CD4-positive, alpha-beta T cell (primary cell): Measurements from ENCODE around the gene SIGLECL1. TPM values are rescaled to one million over a fixed set of nuclear protein-coding genes. Genes with fewer than 3 reads are reported as not detected.

Experiments
- ATAC-seq: fragments of 200-7000 bp; cut with Tn5 transposase; one replicate; pipeline ENCODE4 v1.10.0; 2022; ENCODE audit warnings: mild to moderate bottlenecking; ENCODE audit not compliant: poor library complexity
- CTCF ChIA-PET: fragments of 350-600 bp; sonication (Branson Sonifier 250); formaldehyde crosslinking; loops from one replicate; lab custom pipeline; 2021; ENCODE audit warnings: antibody characterized with exemption, inconsistent platforms; lab: Charles Lee
- POLR2A ChIA-PET: fragments of 350-600 bp; sonication (Branson Sonifier 250); formaldehyde crosslinking; loops from one replicate; lab custom pipeline; 2021; ENCODE audit warnings: antibody characterized with exemption, inconsistent platforms; lab: Charles Lee
- DNase-seq, 14 experiments: peaks; one replicate each; pipeline ENCODE4 v3.0.0-alpha.2; 2013 to 2020; ENCODE audit warnings: mixed read lengths in 2 of 14
- H3K27ac ChIP-seq, 2 donors: one replicate each; pipeline versions ENCODE4 v1.5.1 to v1.7.0; 2013; ENCODE audit warnings: low read length in 2 of 2, low read depth in 1 of 2, mild to moderate bottlenecking in 1 of 2
- H3K27me3 ChIP-seq, 2 experiments: 1 replicate in 1 of 2; 2 replicates in 1 of 2; pipeline versions ENCODE4 v1.6.1 to v1.7.0; 2013; ENCODE audit warnings: low read length in 2 of 2, control low read depth in 1 of 2, mild to moderate bottlenecking in 1 of 2, moderate library complexity in 1 of 2; ENCODE audit not compliant: insufficient read depth in 2 of 2, control insufficient read depth in 1 of 2
- H3K36me3 ChIP-seq: one replicate; pipeline ENCODE4 v1.6.1; 2013; ENCODE audit warnings: low read length, control low read depth; ENCODE audit not compliant: insufficient read depth
- H3K4me1 ChIP-seq: one replicate; pipeline ENCODE4 v1.6.1; 2013; ENCODE audit warnings: low read length, control low read depth; ENCODE audit not compliant: insufficient read depth
- H3K4me3 ChIP-seq: one replicate; pipeline ENCODE4 v1.5.1; 2013; ENCODE audit warnings: mild to moderate bottlenecking, low read length, moderate library complexity
- H3K9me3 ChIP-seq, 2 experiments: 1 replicate in 1 of 2; 2 replicates in 1 of 2; pipeline versions ENCODE4 v1.6.1 to v1.7.0; 2013; ENCODE audit warnings: low read length in 2 of 2, mild to moderate bottlenecking in 2 of 2, control low read depth in 1 of 2, moderate library complexity in 1 of 2; ENCODE audit not compliant: control insufficient read depth in 1 of 2, insufficient read depth in 1 of 2
- H3K27ac Mint-ChIP-seq: one replicate; pipeline ENCODE4 v1.8.0; 2020; ENCODE audit warnings: mixed read lengths
- H3K27me3 Mint-ChIP-seq: one replicate; pipeline ENCODE4 v1.8.0; 2021; ENCODE audit warnings: mixed read lengths
- H3K36me3 Mint-ChIP-seq: one replicate; pipeline ENCODE4 v1.8.0; 2021; ENCODE audit warnings: low read depth, mixed read lengths
- H3K4me1 Mint-ChIP-seq: one replicate; pipeline ENCODE4 v1.8.0; 2021; ENCODE audit warnings: low read depth, mixed read lengths
- H3K4me3 Mint-ChIP-seq: one replicate; pipeline ENCODE4 v1.8.0; 2020; ENCODE audit warnings: mild to moderate bottlenecking, mixed read lengths
- H3K9me3 Mint-ChIP-seq: one replicate; pipeline ENCODE4 v1.8.0; 2020; ENCODE audit warnings: mixed read lengths
- intact Hi-C, 2 experiments: fragments of 100-400 bp; cut with DNase I in 1 of 2; cut with micrococcal nuclease in 1 of 2; formaldehyde crosslinking; loops; one replicate each; pipeline versions ENCODE4 v1.15.1 to v1.9.0; 2023 to 2025; cut with DNase I, micrococcal nuclease
- total RNA-seq, 174 experiments: library from RNA in 2 of 174; stranded (reverse) in 2 of 174; gene quantifications; one replicate each; pipeline ENCODE4 v1.2.3 and lab custom pipeline; 2021 to 2026
- TF ChIP-seq, protein P1 (sequence below): fragments of 200-600 bp; IDR thresholded peaks from one replicate; pipeline ENCODE4 v1.8.0; 2022; ENCODE audit warnings: antibody characterized with exemption, mild to moderate bottlenecking

Gene SIGLECL1
- total RNA-seq, 2 experiments from 2014 or later, result not detected

DNA sequence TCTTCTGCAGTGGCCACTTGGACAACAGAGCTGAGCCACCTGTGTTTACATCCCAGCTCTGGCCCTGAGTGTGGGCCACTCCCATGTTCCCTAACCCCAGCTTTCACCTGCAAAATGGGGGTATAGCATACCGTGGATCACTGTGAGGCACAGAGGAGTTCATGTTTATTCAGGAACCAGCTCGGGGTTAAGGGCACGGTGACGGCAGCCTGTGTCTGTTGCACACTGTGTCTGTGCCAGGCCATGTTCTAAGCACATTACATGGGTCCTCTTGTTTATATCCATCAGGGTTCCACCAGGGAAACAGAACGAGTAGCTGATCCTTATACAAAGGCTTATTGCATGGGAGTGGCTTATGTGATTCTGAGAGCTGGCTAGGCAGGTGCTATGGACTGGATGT, 46.5 kb downstream of the SIGLECL1 start:
- Histone ChIP-seq H3K9me3 (peaks cover 0 to 3% of the 10 kb centered on the region in 2 experiments), H3K36me3 (no peaks in the 10 kb centered on the region), H3K4me1 (no peaks in the 10 kb centered on the region), H3K4me3 (no peak overlapping the region), H3K27me3 (peaks cover 2 to 18% of the 10 kb centered on the region in 2 experiments), H3K27ac (no peak overlapping the region)
- H3K4me1 Mint-ChIP-seq, result no peaks in the 10 kb centered on the region
- peaks cover 3% of the 10 kb centered on the region for H3K9me3 Mint-ChIP-seq
- DNase-seq (no peak), ATAC-seq (no peak)
- no peak overlapping the region for H3K4me3 Mint-ChIP-seq
- H3K27ac Mint-ChIP-seq, result no peak overlapping the region
- no peaks in the 10 kb centered on the region for H3K36me3 Mint-ChIP-seq
- peaks cover 33% of the 10 kb centered on the region for H3K27me3 Mint-ChIP-seq
- POLR2A ChIA-PET, result no interaction called here
- intact Hi-C loops, result no loop called here
- CTCF ChIA-PET, result no interaction called here
- TF ChIP-seq, protein P1, sequence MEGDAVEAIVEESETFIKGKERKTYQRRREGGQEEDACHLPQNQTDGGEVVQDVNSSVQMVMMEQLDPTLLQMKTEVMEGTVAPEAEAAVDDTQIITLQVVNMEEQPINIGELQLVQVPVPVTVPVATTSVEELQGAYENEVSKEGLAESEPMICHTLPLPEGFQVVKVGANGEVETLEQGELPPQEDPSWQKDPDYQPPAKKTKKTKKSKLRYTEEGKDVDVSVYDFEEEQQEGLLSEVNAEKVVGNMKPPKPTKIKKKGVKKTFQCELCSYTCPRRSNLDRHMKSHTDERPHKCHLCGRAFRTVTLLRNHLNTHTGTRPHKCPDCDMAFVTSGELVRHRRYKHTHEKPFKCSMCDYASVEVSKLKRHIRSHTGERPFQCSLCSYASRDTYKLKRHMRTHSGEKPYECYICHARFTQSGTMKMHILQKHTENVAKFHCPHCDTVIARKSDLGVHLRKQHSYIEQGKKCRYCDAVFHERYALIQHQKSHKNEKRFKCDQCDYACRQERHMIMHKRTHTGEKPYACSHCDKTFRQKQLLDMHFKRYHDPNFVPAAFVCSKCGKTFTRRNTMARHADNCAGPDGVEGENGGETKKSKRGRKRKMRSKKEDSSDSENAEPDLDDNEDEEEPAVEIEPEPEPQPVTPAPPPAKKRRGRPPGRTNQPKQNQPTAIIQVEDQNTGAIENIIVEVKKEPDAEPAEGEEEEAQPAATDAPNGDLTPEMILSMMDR, result no peak

DNA sequence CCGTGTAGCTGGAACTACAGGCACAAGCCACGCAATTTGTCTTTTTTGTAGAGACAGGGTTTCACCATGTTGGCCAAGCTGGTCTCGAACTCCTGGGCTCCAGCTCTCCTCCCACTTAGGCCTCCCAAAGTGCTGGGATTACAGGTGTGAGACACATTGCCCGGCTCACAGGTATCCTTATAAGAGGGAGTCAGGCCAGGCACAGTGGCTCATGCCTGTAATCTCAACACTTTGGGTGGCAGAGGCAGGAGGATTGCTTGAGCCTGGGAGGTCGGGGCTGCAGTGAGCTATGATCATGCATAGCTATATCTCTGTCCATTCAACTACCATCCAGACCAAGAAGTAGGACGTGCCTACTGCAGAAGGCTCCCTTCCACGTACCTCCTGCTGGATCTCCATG, 50.4 kb downstream of the SIGLECL1 start:
- Histone ChIP-seq H3K27me3 (peaks cover 2 to 9% of the 10 kb centered on the region in 2 experiments), H3K36me3 (no peaks in the 10 kb centered on the region), H3K4me1 (no peaks in the 10 kb centered on the region), H3K4me3 (no peak overlapping the region), H3K27ac (no peak overlapping the region), H3K9me3 (peaks cover 18 to 24% of the 10 kb centered on the region in 2 experiments)
- Mint-ChIP-seq H3K36me3 (no peaks in the 10 kb centered on the region), H3K27ac (no peak overlapping the region), H3K9me3 (peaks cover 5% of the 10 kb centered on the region), H3K4me3 (no peak overlapping the region), H3K4me1 (no peaks in the 10 kb centered on the region), H3K27me3 (peaks cover 11% of the 10 kb centered on the region)
- intact Hi-C loops, result no loop called here
- DNase-seq (no peak), ATAC-seq (no peak)
- TF ChIP-seq, protein P1, result no peak
- ChIA-PET CTCF (no interaction called here), POLR2A (no interaction called here)

DNA sequence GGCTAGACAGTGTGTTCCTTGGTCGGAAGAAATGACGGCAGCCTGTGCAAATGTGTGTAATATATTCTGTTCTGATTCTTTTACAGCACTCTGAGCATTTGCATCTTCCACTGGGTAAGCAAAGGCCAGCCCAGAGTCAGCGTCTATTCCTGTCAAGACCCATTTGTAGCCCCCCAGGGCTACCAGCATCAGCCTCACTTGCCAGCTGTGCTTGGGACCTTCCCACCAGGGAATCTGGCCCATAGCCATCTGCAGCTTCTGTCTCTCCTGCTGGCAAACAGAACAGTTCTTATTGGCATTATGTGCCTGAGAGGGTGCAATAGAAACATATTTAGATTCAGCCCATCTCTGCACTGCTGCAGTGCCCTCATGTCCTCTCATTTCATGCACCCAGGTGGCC, 54.6 kb downstream of the SIGLECL1 start:
- TF ChIP-seq, protein P1, result no peak
- Histone ChIP-seq H3K27me3 (peaks cover 17% of the 10 kb centered on the region in 2 experiments), H3K36me3 (no peaks in the 10 kb centered on the region), H3K9me3 (peaks cover 23 to 35% of the 10 kb centered on the region in 2 experiments), H3K27ac (no peak overlapping the region), H3K4me3 (no peak overlapping the region), H3K4me1 (no peaks in the 10 kb centered on the region)
- Mint-ChIP-seq H3K27ac (no peak overlapping the region), H3K4me1 (no peaks in the 10 kb centered on the region), H3K36me3 (no peaks in the 10 kb centered on the region), H3K4me3 (no peak overlapping the region), H3K27me3 (peaks cover 39% of the 10 kb centered on the region), H3K9me3 (peaks cover 15% of the 10 kb centered on the region)
- DNase-seq, result no peak
- POLR2A ChIA-PET, result no interaction called here
- intact Hi-C loops, result no loop called here
- no peak for ATAC-seq
- CTCF ChIA-PET, result no interaction called here
